Left kidney (tissue), 8 donors: ENCODE results near the gene OR4C12. TPM values are rescaled to one million over a fixed set of nuclear protein-coding genes. Genes with fewer than 3 reads are reported as not detected.
"Not testable (repeated sequence)": the region's sequence is repeated elsewhere in the genome, so short reads cannot be mapped to it uniquely, and the experiment has no call there.

Experiments used
- DNase-seq: peaks from one replicate; pipeline ENCODE4 v3.0.0-alpha.2; 2013
- long read RNA-seq, 8 donors: transcript quantifications; one replicate each; lab custom pipeline, GENCODE V29; 2026
- polyA plus RNA-seq: library from polyadenylated mRNA; unstranded; fragments of 120-200 nt; gene quantifications from one replicate; pipeline ENCODE4 v1.2.1, GENCODE V29; 2013; ENCODE audit not compliant: insufficient read length

OR4C12 gene
- not detected for polyA plus RNA-seq
- long read RNA-seq, donor 1, result 0 reads
- long read RNA-seq, donor 2, result 0 reads
- long read RNA-seq, donor 3, result 0 reads
- long read RNA-seq, donor 4, result 0 reads
- long read RNA-seq, donor 5, result 0 reads
- long read RNA-seq, donor 6, result 0 reads
- long read RNA-seq, donor 7, result 0 reads
- long read RNA-seq, donor 8, result 0 reads

DNA sequence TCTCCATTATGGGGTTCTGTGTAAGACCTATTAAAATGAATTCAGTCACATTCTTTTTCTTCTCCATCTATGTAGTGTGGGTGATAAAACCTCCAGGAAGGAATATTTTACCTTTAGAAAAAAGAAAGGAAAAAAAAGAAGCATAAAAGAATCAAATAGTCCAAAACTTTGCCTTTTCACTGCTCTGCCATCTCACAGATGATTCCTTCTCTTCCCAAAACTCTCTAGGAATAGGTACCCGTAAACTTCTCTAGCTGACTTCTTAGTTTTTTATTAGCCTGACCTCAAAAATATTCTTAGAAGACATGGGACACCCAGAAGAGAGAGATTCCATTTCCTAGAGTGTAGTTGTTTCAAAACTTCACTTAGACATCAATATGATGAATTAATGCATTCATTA is at the start of gene OR4C12:
Gene OR4C12, minus strand, starts transcription at position 101 of the 400 bp plus-strand sequence. Its CDS starts 34 bp downstream, at position 67.
- DNase-seq, result not testable (repeated sequence)

DNA sequence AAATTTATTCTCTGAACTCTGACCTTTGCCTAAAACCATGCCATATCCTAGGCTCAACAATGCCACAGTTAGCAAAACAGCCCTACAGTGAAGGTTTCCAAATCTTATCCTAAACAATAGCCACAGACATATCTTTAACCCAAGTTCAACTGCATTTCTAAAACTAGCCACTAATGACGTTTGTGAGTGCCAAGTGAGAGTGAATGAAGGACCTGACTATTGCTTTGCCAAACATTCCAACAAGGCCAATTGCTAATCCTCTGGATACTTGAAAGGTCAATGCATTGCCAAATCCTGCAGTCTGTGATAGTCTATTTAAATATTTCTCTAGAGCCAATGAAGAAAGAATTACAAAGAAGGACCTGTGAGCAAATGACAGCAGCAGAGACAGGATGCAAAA is 47.9 kb upstream of the OR4C12 start:
- no peak for DNase-seq

DNA sequence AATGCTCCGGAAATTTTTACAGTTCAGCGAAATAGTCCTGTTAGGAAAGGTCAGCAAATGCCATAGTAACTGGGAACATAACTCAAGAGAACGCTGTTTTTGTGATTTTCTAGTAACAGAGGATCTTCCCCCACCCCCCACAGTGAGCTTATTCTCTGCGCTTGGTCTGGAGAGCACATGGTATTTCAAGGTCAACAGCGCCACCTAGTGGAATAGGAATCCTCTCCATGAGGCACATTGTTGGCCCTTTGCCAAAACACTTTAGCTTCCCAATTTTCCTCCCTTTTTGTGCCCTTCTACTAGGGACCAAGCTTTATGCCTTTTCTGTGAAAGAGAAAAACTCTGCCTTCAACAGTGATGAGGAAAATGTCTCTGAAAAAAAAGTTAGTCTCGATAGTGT is 13.2 kb upstream of the OR4C12 start:
- DNase-seq, result no peak

DNA sequence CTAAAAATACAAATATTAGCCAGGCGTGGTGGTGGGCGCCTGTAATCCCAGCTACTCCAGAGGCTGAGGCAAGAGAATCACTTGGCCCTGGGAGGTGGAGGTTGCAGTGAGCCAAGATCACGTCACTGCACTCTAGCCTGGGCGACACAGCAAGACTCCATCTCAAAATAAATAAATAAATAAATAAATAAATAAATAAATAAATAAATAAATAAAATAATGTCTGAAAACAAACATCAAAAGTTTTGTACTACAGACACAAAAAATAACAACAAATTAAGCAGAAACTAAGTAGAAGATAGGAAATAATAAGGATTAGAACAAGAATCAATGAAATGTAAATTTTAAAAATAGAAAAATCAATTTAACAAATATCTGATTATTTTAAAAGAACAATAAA is 8.9 kb downstream of the OR4C12 start:
- not testable (repeated sequence) for DNase-seq

DNA sequence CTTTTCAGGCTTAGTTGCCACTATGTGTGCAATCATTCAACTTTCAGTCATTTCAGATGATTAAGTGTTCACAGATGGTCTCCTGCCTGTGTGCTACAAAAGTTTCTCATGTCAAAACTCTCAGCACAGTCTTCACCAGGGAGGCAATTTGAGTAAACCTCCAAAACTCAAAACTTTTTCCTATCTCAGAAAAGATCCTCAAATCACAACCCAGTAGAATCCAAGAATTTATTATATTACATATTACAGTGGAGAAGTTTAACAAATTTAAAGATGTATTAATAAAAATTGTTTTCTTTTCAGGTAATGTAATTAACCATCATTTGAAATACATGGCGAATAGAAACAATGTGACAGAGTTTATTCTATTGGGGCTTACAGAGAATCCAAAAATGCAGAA is 30.2 kb downstream of the OR4C12 start, which contains the start of gene OR4C13:
Gene OR4C13, plus strand, starts transcription at position 301 of the 400 bp plus-strand sequence. Its CDS starts 32 bp downstream, at position 333.
- no peak for DNase-seq

DNA sequence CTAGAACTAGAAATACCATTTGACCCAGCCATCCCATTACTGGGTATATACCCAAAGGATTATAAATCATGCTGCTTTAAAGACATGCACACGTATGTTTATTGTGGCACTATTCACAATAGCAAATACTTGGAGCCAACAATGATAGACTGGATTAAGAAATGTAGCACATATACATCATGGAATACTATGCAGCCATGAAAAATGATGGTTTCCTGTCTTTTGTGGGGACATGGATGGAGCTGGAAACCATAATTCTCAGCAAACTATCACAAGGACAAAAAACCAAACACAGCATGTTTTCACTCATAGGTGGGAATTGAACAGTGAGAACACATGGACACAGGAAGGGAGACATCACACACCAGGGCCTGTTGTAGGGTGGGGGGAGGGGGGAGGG is 33.6 kb downstream of the OR4C12 start:
- DNase-seq, result not testable (repeated sequence)

Other genes starting within 250 kb of the OR4C12 start
- not detected for gene OR4C13, start 30.1 kb downstream of the OR4C12 start, polyA plus RNA-seq
- not detected for gene OR4C45, start 50.3 kb upstream of the OR4C12 start, polyA plus RNA-seq